Stimulated activated CD8-positive, alpha-beta memory T cell treated with anti-CD3 and anti-CD28 coated beads, Interleukin-4, amount 100 ng/mL, for 24 hours (primary cell): ENCODE measurements around the gene CD302.
"Not testable (repeated sequence)": the region's sequence is repeated elsewhere in the genome, so short reads cannot be mapped to it uniquely, and the experiment has no call there.

Experiments used
- DNase-seq: peaks from one replicate; pipeline ENCODE4 v3.0.0-alpha.2; 2020; ENCODE audit warnings: low read depth

CD302 gene, protein sequence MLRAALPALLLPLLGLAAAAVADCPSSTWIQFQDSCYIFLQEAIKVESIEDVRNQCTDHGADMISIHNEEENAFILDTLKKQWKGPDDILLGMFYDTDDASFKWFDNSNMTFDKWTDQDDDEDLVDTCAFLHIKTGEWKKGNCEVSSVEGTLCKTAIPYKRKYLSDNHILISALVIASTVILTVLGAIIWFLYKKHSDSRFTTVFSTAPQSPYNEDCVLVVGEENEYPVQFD

DNA sequence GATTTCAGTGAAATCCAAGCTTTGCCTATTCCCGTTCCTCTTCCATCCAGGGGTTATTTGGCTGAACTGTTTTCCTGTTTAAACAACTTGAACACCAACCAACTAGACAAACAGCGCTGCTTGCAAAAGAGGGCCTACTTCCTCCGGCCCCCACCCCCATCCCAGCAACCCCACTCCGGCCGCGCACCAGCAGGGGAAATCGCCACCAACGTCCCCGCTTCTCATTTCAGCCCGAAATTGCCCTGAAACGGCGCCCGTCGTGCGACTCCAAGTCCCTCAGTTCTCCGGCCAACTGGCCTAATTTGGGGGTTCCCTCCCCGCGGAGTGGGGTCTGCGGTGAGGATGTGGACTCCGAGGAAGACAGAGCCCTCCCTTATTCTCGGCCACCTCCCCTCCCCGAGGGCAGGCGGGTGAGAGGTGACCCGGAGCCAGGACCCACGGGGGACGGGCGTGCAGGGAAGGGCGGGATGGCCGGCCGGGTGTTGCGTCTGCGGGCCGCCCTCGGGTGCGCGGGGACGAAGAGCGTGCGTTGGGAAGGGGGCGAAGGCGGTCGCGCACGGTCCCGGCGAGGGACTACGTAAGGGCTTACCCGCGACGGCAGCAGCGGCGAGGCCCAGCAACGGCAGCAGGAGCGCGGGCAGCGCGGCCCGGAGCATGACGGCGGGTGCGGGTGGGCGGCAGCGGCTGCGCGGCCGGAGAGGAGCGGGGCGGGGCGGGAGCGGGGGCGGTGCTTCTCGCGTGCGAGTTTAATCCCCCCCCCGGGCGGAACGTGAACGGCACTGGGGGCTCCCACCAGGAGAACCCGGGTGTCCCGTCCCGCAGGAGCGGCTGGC, at the start of gene CD302:
Gene CD302 (minus strand): TSS at position 666 of the 833 bp plus-strand sequence. CDS start 10 bp downstream, at position 656.
- peak; percentile 44 for DNase-seq

- DNase-seq: no peak
Observed at GRCh38 chr2:159846564-159846963, 48.6 kb upstream of the CD302 start.

- DNase-seq: no peak
Observed at GRCh38 chr2:159840616-159841015, 42.6 kb upstream of the CD302 start.

DNA sequence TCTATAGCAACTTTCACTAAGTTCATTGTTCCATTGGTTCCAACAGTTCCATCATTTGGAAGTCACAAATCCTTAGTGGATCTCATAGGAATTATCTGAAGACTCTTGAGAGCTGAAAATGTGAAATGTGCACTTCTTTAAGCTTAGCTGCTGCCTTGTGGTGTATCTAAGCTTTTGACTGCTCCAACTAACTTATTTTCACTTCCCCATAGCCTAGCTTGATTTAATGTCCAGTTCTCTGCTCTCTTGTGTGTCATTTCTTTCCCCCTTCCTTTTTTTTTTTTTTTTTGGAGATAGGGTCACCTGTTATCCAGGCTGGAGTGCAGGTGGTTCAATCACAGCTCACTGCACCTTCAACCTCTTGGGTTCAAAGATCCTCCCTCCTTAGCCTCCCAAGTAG, 34.9 kb upstream of the CD302 start:
- no peak for DNase-seq

- DNase-seq: no peak
Observed at GRCh38 chr2:159832026-159832425, 34.0 kb upstream of the CD302 start.

- DNase-seq: no peak
Observed at GRCh38 chr2:159829376-159829775, 31.4 kb upstream of the CD302 start.

GRCh38 chr2:159828738-159829137, 30.7 kb upstream of the CD302 start:
- DNase-seq: no peak

DNA sequence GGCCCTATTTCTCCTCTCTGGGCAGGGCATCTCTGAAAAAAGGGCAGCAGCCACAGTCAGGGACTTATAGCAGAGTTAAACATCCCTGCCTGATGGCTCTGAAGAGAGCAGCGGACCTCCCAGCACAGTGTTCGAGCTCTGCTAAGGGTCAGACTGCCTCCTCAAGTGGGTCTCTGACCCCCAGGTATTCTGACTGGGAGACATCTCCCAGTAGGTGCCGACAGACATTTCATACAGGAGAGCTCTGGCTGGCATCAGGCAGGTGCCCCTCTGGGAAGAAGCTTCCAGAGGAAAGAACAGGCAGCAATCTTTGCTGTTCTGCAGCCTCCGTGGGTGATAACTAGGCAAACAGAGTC, 24.4 kb upstream of the CD302 start:
- not testable (repeated sequence) for DNase-seq

DNA sequence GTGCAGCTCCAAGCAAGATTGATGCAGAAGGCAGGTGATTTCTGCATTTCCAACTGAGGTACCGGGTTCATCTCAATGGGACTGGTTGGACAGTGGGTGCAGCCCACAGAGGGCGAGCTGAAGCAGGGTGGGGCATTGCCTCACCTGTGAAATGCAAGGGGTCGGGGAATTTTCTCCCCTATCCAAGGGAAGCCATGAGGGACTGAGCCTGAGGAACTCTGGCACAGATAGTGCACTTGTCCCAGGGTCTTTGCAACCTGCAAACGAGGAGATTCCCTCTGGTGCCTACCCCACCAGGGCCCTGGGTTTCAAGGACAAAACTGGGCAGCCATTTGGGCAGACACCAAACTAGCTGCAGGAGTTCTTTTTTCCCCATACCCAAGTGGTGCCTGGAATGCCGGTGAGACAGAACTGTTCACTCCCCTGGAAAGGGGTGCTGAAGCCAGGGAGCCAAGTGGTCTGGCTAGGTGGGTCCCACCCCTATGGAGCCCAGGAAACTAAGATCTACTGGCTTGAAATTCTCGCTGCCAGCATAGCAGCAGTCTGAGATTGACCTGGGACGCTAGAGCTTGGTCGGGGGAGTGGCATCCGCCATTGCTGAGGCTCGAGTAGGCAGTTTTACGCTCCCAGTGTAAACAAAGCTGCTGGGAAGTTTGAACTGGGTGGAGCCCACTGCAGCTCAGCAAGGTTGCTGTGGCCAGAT, 23.9 kb upstream of the CD302 start:
- DNase-seq: not testable (repeated sequence)

GRCh38 chr2:159818940-159819339, 20.9 kb upstream of the CD302 start:
- no peak for DNase-seq

DNA sequence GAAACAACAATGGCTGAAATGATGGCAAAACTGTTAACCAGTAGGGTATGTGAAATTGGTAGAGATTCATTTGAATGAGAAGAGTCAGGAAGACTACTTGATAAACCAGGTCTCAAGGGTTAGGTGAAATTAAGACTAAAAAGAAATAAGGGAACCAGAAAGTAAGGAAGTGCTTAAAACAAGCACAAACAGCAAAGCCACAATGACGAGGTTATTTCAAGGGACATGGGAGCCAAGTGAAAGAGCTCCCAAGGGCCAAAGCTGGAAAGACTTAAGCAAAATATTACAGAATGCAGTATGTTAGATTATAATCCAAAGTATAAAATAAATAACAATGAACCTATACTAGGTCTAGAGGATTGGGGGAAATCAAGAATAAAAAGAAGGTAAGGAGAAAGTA, 19.3 kb upstream of the CD302 start:
- DNase-seq: no peak

DNA sequence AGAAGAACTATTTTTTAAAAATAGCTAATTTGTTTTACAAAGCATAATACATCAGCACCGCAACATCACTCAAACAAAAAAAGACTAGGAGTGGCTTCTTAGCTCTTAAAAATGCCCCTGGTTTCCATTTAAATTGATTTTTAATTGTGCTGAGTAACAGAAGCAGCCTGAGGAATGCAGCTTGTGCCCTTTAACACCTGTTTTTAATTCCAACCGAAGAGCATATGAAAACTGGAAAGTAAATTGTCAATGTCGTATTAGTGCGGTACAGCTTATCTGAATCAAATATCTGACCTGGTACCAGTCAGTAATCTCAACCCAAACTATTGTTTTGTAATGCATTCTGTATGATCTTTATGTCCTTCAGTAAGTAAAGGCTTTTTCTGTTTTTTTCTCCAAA, 13.2 kb upstream of the CD302 start:
- DNase-seq: no peak

DNA sequence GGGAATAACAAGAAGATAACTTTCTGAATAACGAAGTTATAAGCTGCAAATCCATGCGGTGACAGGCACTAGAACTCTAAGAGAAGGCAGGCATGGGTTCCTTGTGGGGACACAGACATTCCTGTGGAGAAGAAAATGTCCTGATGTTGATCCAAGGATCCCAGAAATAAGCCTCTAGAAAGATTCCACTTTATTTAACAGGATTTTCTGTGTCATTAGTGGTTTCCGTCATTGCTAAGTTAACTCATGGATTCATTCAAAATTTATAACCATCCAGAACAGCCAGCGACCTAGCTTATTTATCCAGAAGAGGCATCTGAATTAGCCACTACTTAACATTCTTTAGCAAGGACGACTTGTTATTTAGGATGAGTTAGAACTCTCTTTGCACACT, 10.0 kb upstream of the CD302 start:
- DNase-seq: no peak

- DNase-seq: no peak
Observed at GRCh38 chr2:159807183-159808031, 9.4 kb upstream of the CD302 start.

- no peak for DNase-seq
Observed at GRCh38 chr2:159804941-159805340, 6.9 kb upstream of the CD302 start.

- DNase-seq: no peak
Observed at GRCh38 chr2:159803235-159803962, 5.4 kb upstream of the CD302 start.

DNA sequence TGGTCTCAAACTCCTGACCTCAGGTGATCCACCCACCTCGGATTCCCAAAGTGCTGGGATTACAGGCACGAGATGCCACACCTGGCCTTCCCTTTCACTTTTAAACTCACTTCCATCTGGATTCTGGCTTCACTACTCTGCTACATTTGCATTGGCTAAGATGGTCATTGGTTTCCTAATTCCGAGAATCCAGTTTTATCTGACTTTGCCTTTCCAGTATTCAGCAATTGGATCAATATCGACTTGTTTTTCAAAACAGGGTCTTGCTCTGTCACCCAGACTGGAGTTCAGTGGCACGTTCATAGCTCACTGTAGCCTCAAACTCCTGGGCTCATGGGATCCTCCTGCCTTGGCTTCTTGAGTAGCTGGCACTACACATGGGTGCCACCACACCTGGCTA, 4.7 kb upstream of the CD302 start:
- no peak for DNase-seq

DNA sequence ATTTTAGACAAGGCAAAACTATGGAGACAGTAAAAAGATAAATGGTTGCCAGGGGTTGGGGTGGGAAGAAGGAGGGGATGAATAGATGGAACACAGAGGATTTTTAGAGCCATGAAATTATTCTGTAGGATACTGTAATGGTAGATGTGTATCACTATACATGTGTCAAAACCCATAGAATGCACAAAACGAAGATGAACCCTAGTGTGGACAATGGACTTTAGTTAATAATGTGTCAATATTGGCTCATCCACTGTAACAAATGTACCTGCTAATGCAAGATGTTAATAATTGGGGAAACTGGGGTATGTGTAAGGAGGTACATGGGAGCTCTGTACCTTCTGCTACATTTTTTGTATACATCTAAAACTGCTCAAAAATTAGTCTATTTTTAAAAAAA, 1.8 kb upstream of the CD302 start:
- DNase-seq: no peak

- no peak for DNase-seq
Observed at GRCh38 chr2:159798376-159798725, 343 bp upstream of the CD302 start.

GRCh38 chr2:159797225-159797542, 824 bp downstream of the CD302 start:
- no peak for DNase-seq

GRCh38 chr2:159795841-159796690, 1.9 kb downstream of the CD302 start:
- no peak for DNase-seq
